Putamen (tissue), 1 donor: Measurements from ENCODE around the gene COPZ1.
"Not testable (repeated sequence)": the region's sequence is repeated elsewhere in the genome, so short reads cannot be mapped to it uniquely, and the experiment has no call there.

Experiments
- DNase-seq: peaks from one replicate; pipeline ENCODE4 v3.0.0-alpha.2; 2016; ENCODE audit warnings: low spot score

Gene COPZ1

GRCh38 chr12:54337280-54337842 lies 12.4 kb downstream of the COPZ1 start:
- no peak for DNase-seq

DNA sequence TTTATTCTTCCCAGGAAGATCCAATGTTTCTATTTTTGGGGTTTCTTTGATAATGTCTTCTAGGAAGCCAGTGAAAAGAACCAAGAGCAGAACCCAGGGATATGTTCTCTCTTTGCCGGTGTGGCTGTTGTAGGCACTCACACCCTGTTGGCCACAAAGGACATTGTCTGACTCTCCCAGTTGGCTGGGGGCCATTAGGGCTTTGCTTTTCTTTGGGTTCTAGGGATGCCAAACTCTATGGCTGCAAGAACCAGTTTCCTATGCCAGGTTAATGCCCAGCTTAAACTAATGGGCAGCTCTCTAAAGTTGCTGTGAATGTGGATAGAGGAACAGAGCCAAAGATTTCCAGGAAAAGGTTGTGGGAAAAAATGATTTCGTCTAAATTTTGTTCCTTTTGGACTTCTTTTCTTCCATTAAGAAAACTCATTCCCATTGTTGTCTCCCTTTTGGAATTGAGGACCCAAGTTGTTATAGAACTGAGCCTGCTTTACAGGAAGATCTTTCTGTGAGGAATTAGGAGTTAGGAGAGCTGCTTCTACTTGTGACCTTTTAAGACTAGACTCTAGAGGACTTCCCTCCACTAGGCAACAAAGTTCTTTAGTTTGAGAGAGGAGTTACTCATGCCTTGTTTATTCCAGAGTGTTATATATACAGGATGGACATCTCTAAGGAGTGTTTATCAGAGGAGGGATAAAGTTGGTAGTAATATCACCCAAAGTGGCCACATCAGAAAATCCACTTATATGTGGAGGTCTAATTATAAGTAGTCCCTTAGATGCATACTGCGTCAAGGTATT lies 13.1 kb downstream of the COPZ1 start:
- DNase-seq = no peak

GRCh38 chr12:54338698-54339296 lies 13.9 kb downstream of the COPZ1 start:
- no peak for DNase-seq

DNA sequence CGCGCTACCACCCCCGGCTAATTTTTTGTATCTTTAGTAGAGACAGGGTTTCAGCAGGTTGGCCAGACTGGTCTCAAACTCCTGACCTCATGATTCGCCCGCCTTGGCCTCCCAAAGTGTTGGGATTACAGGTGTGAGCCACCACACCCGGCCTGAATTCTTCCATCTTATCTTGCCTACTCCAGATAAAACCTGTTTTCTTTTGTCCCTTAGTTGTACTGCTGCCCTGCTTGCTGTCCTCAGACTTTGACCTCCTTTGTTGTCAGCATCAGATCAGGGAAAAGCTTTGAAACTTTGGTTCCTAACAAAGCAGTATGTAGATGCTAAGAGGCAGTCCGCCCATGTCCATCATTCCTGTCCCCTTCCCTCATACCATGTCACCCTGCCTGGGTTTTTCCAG lies 15.9 kb downstream of the COPZ1 start:
- no peak for DNase-seq

DNA sequence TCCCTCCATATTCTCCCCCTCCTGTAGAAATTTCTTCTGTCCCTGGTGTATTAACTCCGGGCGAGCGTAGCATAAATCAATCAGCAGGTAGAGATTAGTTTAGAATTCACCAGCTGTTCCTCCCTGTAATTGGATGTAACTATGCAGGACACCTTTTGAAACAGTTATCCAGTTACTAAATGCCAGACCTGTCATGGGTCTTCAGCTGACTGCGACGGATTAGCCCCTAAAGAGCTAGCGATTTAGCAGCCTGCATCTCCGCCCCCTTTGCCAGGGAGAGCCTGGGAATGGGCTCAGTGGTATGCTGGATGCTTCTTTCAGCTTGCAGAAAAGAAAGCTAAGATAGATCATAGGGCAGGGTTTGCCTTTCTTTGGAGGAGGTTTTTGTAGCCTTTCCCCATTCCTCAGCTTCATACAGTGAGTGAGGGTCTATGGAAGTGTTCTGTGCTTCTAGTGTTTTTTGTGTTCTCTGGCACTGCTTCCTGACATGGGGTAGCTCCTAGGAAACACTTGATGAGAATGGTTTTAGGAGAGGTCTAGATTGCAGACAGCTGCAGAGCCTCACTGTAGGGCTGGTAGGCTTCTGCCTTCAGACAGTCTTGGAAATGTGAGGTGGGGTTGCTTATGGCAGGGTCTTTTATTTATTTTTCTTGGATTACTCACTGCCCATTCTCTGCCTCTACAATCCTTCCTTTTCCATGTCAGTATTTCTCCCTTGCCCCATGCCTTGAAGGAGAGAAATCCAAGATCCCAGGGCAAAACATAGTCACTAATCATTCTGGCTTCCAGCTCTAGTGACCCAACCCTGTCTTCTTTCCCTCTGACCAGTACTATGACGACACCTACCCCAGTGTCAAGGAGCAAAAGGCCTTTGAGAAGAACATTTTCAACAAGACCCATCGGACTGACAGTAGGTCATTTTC lies 16.7 kb downstream of the COPZ1 start:
- DNase-seq = no peak

DNA sequence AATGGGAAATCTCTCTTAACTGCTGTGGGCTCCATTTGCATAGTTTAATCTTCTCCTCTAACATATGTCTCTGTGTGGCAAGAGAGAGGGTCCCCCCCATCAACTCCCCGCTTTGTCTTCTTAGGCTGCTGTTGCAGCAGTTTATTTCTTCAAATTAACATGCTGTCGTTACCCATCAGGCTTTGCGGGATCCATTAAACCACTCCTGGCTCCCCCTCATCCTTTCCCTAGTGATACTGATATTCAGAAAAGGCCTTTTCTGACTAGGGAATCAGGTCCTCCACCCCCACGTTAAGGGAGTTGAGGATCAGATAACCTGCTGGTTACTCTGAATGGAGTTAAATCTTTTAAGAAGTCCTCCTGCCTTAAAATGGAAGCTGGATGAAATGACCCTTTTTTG lies 24.1 kb downstream of the COPZ1 start:
- no peak for DNase-seq

DNA sequence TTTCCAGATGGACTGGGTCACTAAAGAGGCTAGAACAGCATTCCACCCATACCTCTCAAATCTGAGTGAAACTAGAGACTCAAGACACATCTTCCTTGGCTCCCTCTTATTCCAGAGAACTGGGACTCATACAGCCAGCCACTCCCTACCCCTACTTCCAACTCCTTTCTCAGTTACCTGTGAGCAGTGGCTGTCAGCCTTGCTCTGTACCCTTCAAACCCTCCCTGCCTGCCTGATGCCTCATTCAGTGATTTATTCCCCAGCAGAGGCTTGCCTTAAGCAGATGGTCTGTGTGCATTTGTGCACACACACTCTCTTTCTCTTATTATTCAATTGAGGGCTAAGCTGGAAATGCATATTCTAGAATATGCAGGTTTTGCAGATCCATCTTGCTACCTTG lies 24.7 kb downstream of the COPZ1 start:
- no peak for DNase-seq

DNA sequence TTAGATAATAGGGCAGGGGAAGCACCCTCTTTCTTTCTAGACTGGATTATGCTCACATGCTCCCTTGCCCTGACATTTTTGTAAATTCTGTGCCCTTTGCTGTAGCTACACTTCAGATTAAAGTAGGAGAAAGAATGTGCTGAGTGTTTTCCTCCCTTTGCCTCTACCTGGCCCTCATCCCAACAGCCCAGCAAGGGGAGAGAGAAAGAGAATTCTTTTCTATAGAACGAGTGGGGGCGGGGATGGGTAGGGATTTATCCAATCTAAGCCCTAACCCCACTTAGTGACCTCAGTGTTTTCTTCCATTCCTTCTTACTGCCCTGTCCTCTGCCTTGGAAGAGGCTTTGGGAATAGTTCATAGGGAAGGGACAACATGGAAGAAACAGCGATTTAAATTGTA lies 25.8 kb downstream of the COPZ1 start:
- no peak for DNase-seq

- no peak for DNase-seq
Measured at GRCh38 chr12:54351341-54351740, 26.4 kb downstream of the COPZ1 start.

DNA sequence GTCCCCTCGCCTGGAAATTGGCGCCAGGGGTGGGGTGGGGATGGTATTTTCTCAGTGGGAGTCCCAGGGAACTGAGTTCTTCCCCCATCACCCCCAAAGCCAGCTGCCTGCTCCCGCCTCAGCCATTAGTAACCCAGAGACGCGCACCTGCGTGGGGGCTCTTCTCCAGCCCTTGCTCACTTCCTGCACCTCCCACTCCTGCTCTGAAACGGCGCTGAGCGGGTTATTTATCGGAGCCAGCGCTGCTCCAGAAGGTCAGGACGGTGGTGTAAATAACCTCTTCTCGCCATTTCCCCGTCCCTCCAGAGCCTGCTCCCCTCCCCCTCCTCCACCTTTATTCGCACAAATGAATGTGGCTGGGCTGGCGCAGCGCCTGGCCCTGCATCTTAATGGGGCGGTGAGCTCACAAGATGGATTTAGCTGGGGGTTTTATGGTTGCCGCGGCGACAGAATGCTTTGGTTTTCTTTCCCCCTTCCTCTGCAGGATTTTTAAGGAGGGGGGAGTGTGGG lies 27.1 kb downstream of the COPZ1 start:
- no peak for DNase-seq

DNA sequence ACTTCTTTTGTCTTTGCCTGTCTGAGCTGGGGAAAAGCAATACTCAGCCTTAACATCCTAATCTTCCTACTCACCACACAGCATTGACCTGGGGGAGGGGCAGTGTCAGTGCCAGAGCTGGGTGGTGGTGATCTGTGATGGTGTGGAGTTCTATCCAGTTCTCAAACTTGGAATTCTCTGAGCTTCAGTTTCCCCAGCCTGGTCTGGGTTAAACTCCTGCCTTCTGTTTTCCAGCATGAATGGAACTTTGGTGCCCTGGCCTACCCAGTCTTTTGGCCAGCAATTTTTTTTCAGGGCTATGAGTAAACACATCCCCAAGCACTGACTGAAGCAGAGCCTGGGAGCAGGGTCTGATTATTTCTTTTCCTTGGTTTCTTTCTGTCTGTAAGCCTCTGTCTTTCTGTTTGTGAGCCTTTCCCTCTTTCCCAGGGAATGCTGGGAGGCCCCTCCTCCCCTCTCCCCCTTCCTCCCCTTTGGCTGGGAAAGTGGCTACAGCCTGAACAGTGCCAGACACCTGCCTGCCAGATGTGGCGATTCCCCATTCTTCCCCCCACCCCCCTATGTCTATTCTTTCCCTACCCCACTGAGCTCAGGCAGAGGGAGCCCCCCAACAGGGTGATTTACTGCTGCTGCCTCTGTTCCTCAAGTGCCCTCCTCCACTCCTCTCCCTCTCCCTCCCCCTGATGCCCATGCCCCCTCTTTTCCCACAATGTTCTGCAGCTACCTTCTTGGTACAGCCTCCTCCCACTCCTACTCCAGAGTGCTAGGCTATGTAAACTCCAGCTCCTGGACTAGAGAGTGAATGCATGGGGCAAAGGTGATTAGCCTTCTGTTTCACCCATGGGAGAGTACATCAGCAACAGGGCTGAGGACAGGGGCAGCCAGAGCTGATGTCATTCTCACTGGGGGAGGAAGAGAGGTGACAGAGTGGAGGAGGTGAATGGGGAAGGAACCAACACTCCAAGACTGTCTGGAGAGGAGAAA lies 28.3 kb downstream of the COPZ1 start:
- no peak for DNase-seq

- not testable (repeated sequence) for DNase-seq
Measured at GRCh38 chr12:54354271-54354670, 29.3 kb downstream of the COPZ1 start.

DNA sequence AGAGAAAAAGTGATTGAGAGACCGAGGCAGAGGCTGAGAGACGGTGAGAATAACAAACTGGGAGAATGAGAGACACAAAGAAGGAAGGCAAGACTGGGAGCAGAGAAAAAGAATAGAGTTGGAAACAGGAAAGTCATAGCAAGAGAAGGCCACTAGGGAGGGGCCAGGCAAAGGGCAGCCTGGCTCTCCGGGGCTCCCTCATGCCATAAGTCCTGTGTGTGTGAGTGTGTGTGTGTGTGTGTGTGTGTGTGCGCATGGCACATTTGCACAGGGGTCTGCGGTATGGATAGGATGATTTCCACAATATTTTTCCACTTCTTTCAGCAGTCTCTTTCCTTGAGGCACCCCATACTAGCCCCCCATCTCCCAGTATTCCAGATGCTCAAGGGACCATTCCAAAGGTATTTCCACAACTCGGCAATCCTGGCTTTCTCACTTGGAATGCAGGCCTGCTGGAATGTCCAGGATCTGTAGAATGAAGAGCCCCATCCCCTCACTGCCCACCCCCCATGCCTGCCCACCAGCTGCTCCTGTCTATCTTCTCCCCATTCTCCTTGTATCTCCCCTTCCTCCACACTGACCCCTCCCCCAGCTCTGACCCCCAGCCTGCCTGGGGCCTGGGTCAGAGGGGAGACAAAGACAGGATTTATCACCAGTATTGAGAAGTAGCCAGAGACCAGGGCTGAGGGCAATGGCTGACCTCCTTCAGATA lies 30.3 kb downstream of the COPZ1 start:
- DNase-seq = no peak

DNA sequence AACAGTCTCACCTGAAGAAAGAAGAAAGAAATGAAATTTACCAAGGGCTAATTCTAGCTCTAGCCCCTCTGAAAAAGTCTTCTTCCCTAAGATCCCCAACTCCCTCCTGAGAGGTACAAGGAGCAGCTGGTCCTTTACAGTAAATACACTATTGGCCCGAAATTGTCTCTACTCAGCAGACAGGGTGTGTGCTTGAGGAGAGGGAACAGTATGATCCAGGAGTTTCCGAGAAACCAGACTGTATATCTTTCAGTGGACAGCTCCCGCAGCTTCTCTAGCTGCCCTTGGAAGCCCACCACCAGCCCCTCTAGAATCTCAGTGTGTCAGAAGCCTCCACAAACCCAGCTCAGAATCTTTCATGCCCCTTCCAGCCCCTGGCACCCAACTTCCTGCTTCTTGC lies 31.3 kb downstream of the COPZ1 start:
- DNase-seq = no peak

- no peak for DNase-seq
Measured at GRCh38 chr12:54356951-54357356, 32.0 kb downstream of the COPZ1 start.

DNA sequence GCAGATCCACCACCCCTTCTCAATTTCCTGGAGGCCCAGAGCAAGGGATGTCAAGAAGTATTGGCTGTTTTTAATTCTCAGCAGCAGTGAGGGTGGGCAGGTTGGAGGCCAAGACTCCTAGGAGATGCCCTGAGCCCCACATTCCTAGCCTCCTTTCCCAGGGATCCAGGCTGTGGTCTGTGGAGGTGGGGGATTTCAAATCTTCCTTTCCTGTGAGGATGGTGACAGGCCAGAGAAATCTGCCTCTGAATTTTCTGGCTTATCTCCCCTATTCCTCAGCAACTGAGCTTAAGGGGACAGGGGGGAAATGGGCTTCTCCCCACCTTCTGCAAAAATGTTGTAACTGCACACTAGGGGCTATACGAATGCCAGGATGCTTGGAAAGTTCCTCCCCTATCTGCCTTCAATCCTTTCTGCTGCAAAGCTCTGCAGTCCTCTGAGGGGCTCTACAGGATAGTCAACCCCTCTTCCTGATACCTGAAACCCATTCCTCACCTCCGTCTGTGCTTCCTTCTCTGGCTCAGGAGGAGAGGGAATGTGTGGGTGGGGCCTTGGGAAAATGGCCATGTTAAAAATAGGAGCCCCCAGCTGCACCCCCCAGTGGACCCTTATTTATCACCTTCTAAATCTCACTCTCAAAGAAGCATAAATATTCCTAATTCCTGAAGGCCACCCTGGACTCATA lies 32.7 kb downstream of the COPZ1 start:
- no peak for DNase-seq

DNA sequence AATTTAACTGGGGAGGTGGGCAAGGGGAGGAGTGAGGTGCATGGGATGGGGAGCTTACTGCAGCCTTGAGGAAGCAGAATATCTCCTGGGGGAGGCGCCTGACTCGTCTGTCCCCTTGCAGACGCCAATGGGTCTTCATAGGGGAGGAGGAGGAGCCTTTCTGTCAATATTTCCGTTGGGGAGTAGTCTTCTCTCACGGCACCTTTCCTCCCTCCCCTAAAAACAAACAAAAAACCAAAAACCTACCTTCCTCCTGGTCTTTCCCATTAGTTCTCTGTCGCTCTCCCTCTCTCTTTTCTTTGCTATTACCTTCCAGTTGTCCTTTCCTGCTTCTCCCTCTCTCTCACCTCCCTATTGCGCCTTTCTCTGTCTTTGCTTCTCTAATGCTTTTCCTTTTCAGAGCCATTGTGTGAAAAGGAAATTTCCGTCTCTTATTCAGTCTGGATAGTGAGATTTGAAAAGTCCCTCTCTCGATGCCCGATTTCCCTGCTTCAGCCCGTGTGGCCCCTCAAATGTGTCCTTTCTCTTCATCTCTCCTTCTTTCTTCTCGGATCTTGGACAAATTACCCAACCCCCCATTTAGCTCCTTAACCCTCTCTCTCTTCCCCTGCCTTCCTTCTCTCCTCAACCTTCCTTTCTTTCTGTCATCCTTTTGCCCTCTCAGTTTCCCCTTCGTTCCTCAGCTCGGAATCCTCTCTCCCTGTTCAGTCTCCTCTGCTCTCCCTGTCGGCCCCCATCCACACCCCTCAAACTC lies 33.4 kb downstream of the COPZ1 start:
- no peak for DNase-seq

- peak; percentile 99 for DNase-seq
Measured at GRCh38 chr12:54358945-54359761, 34.2 kb downstream of the COPZ1 start.
